Activated naive CD4-positive, alpha-beta T cell treated with anti-CD3 and anti-CD28 coated beads, Interleukin-2, amount 10 ng/mL, durations not matched to agents 7 days and 5 days (primary cell): ENCODE measurements around the gene GYG2.
"Not testable (repeated sequence)": the region's sequence is repeated elsewhere in the genome, so short reads cannot be mapped to it uniquely, and the experiment has no call there.

Source experiments
- CTCF ChIA-PET: fragments of 350-600 bp; sonication (Branson Sonifier 250); formaldehyde crosslinking; loops from one replicate; lab custom pipeline; 2021; ENCODE audit warnings: antibody characterized with exemption; lab: Charles Lee
- DNase-seq: peaks from one replicate; pipeline ENCODE4 v3.0.0-alpha.2; 2020
- H3K27ac Mint-ChIP-seq: one replicate; pipeline ENCODE4 v1.8.0; 2021; ENCODE audit warnings: mild to moderate bottlenecking, moderate library complexity, mixed read lengths
- H3K27me3 Mint-ChIP-seq: one replicate; pipeline ENCODE4 v1.8.0; 2021; ENCODE audit warnings: mild to moderate bottlenecking, mixed read lengths
- H3K36me3 Mint-ChIP-seq: one replicate; pipeline ENCODE4 v1.8.0; 2021; ENCODE audit warnings: mixed read lengths
- H3K4me1 Mint-ChIP-seq: one replicate; pipeline ENCODE4 v1.8.0; 2021; ENCODE audit warnings: mixed read lengths
- H3K4me3 Mint-ChIP-seq: one replicate; pipeline ENCODE4 v1.8.0; 2021; ENCODE audit warnings: mild to moderate bottlenecking, moderate library complexity, mixed read lengths
- H3K9me3 Mint-ChIP-seq: one replicate; pipeline ENCODE4 v1.8.0; 2021; ENCODE audit warnings: mixed read lengths

The GYG2 gene

GRCh38 chrX:2892816-2893215 is 64.1 kb downstream of the GYG2 start:
- Mint-ChIP-seq H3K4me1 (peaks cover 14% of the 10 kb centered on the region), H3K27ac (no peak overlapping the region), H3K36me3 (no peaks in the 10 kb centered on the region), H3K9me3 (no peaks in the 10 kb centered on the region), H3K4me3 (no peak overlapping the region), H3K27me3 (peaks cover 12% of the 10 kb centered on the region)
- no peak for DNase-seq
- CTCF ChIA-PET = no interaction called here

DNA sequence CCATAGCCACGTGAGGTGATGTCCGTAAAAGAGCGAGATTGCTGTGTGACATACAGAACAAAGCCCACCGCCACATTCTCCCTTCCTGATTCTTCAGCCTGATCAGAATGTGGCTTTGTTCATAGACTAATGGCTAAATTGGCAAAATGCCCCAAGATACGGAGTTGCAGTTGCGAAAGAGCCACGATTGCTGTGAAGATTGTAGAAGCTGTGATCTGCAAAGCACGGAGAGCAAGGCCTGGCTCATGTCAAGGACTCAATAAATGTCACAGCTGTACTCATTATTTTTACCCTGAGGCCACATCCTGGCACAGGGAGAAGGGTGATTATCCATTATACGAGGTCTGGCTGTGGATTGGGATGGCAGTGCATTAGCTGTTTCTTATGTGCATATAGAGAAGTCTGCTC is 66.2 kb downstream of the GYG2 start:
- H3K27ac Mint-ChIP-seq = no peak overlapping the region
- no peak for DNase-seq
- peaks cover 17% of the 10 kb centered on the region for H3K4me1 Mint-ChIP-seq
- no peaks in the 10 kb centered on the region for H3K36me3 Mint-ChIP-seq
- H3K27me3 Mint-ChIP-seq = peaks cover 4% of the 10 kb centered on the region
- no peaks in the 10 kb centered on the region for H3K9me3 Mint-ChIP-seq
- CTCF ChIA-PET = no interaction called here
- H3K4me3 Mint-ChIP-seq = no peak overlapping the region

- DNase-seq = no peak
- no peak overlapping the region for H3K4me3 Mint-ChIP-seq
- no peaks in the 10 kb centered on the region for H3K36me3 Mint-ChIP-seq
- H3K9me3 Mint-ChIP-seq = no peaks in the 10 kb centered on the region
- no peaks in the 10 kb centered on the region for H3K27me3 Mint-ChIP-seq
- CTCF ChIA-PET = no interaction called here
- peaks cover 13% of the 10 kb centered on the region for H3K4me1 Mint-ChIP-seq
- H3K27ac Mint-ChIP-seq = no peak overlapping the region
Observed at GRCh38 chrX:2897311-2897689, 68.6 kb downstream of the GYG2 start.

DNA sequence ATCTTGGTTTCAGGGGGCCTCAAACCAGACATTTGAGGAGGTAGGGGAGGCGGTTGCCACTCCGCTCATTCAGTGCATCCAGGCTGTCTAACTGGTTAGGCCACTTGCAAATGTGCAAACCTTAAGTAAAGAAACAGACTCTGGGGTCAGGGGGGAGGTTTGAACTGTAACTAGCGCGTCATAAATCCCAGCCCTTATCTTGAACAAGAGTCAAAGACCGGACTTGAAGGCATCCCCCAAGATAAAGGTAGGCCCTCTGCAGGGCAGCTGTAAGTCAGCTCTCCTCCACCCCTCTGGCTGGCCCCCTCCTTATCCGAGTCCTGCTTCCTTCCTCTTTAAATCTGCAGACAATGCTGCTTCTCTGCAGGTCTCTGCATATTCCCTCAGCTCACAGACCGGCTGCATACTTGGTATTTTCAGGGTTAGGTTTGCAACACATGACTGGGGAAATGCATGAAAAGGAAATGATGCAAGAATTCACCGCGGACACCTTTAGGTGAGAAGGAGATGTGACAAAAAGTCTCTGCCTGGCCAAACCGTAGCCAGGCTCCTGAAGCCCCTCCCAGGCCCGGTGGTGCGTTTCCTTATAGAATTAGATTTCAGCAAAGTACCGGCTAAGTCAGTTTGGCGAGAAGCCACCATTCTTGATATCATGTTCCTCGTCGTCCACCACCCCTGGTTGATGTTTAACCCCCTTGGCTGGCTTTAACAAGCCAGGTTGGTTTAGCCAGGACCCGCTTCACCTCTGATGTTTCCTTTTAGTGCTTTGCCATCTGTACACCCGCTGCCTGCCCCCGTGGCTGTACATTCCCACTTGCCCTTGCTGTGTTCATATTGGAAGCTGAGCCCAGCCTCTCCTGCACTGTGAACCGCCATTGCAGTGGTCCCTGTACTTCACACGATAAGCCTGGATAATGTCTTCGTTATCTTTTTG is 69.2 kb downstream of the GYG2 start:
- DNase-seq, H3K27me3 Mint-ChIP-seq, H3K4me3 Mint-ChIP-seq, H3K27ac Mint-ChIP-seq, H3K9me3 Mint-ChIP-seq, CTCF ChIA-PET, H3K36me3 Mint-ChIP-seq: not testable (repeated sequence)
- peaks cover 13% of the 10 kb centered on the region for H3K4me1 Mint-ChIP-seq

DNA sequence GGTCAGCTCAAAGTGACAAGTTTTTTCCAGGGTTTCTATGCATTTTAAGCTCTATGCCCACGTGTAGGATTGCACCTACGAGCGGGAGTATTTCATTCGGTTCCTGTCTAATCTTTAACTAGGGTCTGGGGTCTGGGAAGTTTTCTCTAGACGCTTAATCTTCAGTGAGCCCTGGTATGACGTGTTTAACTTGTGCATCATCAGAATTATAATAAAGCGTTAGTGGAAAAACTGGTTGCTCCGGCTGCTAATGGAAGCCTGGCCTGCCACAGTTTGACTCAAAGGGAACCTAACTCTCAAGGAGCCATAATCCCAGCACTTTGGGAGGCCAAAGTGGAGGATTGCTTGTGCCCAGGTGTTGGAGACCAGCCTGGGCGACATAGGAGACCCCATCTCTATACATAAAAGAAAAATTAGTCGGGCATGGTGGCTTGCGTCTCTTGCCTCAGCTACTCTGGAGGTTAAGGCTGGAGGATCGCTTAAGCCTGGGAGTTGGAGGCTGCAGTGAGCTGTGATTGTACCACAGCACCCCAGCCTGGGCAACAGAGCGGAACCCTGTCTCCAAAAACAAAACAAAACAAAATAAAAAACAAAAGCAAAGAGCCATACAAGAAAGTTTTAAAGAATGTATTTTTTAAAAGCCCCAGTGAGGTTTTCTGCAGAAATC is 70.2 kb downstream of the GYG2 start:
- no peaks in the 10 kb centered on the region for H3K36me3 Mint-ChIP-seq
- peaks cover 4% of the 10 kb centered on the region for H3K9me3 Mint-ChIP-seq
- peaks cover 13% of the 10 kb centered on the region for H3K4me1 Mint-ChIP-seq
- no peak for DNase-seq
- H3K27me3 Mint-ChIP-seq = no peaks in the 10 kb centered on the region
- H3K4me3 Mint-ChIP-seq = no peak overlapping the region
- CTCF ChIA-PET = no interaction called here
- no peak overlapping the region for H3K27ac Mint-ChIP-seq

DNA sequence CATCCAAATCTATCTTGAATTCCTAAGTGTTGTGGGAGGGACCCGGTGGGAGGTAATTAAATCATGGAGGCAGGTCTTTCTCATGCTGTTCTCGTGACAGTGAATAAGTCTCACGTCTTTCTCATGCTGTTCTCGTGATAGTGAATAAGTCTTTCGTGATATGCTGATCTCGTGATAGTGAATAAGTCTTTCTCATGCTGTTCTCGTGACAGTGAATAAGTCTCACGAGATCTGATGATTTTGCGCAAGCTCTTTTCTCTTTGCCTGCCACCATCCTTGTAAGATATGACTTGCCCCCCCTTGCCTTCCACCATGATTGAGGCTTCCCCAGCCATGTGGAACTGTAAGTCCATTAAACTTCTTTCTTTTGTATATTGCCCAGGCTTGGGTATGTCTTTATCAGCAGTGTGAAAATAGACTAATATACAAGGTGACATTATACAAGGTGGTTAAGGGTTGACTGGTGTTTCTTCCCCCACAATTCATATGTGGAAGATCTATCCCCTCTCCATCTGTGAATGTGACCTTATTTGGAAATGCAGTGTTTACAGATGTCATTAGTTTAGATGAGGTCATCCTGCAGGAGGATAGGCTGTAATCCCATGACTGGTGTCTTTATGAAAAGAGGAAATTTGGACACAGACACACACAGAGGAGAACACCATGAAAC is 72.8 kb downstream of the GYG2 start:
- H3K27ac Mint-ChIP-seq = no peak overlapping the region
- H3K36me3 Mint-ChIP-seq = no peaks in the 10 kb centered on the region
- CTCF ChIA-PET = no interaction called here
- peaks cover 13% of the 10 kb centered on the region for H3K4me1 Mint-ChIP-seq
- peaks cover 4% of the 10 kb centered on the region for H3K9me3 Mint-ChIP-seq
- no peak overlapping the region for H3K4me3 Mint-ChIP-seq
- H3K27me3 Mint-ChIP-seq = no peaks in the 10 kb centered on the region
- DNase-seq = no peak

DNA sequence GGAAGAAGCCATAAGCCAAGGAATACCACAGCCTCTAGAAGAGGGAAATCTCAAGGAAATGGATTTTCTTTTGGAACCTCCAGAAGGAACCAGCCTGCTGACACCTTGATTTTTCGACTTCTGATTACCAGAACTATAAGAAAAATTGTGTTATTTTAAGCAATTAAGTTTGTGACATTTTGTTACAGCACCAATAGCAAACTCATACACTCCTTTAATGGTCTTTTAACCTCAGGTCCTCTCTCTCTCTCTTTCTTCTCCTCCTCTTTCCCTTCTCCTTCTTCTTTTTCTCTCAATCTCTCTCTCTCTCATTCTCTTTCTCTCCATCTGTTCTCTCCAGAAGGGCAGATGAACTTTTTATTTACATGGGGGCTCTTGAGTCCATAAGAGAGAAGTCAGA is 74.1 kb downstream of the GYG2 start:
- Mint-ChIP-seq H3K36me3 (no peaks in the 10 kb centered on the region), H3K27me3 (no peaks in the 10 kb centered on the region), H3K9me3 (peaks cover 5% of the 10 kb centered on the region), H3K4me1 (peaks cover 10% of the 10 kb centered on the region), H3K27ac (no peak overlapping the region), H3K4me3 (no peak overlapping the region)
- DNase-seq = no peak
- CTCF ChIA-PET = no interaction called here

GRCh38 chrX:2903366-2903765 is 74.6 kb downstream of the GYG2 start:
- no peak overlapping the region for H3K4me3 Mint-ChIP-seq
- no peak for DNase-seq
- H3K27ac Mint-ChIP-seq = no peak overlapping the region
- H3K9me3 Mint-ChIP-seq = peaks cover 6% of the 10 kb centered on the region
- CTCF ChIA-PET = no interaction called here
- peaks cover 5% of the 10 kb centered on the region for H3K4me1 Mint-ChIP-seq
- H3K27me3 Mint-ChIP-seq = no peaks in the 10 kb centered on the region
- H3K36me3 Mint-ChIP-seq = no peaks in the 10 kb centered on the region

- peaks cover 6% of the 10 kb centered on the region for H3K9me3 Mint-ChIP-seq
- CTCF ChIA-PET = no interaction called here
Observed at GRCh38 chrX:2907295-2907694, 78.6 kb downstream of the GYG2 start.

DNA sequence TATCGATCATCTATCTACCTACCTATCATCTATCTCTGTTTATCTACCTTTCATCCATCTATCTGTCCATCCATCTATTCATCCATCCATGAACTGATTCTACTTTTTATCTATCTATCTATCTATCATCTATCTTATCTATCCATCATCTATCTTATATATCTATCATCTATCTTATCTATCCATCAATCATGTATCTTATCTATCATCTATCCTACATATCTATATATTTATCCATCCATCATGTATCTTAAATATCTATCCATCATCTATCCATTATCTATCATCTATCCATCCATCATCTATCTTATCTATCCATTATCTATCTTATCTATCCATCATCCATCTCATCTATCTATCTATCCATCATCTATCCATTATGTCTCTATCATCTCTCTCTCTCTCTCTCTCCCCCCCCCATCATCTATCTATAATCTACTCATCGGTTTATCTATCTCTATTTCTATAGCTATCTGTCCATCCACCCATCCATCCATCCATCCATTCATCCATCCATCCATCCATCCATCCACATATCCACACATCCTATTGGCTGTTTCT is 79.5 kb downstream of the GYG2 start:
- no peaks in the 10 kb centered on the region for H3K36me3 Mint-ChIP-seq
- no peak overlapping the region for H3K27ac Mint-ChIP-seq
- no peaks in the 10 kb centered on the region for H3K4me1 Mint-ChIP-seq
- no peak overlapping the region for H3K4me3 Mint-ChIP-seq
- H3K27me3 Mint-ChIP-seq = no peaks in the 10 kb centered on the region
- CTCF ChIA-PET = no interaction called here
- H3K9me3 Mint-ChIP-seq = peaks cover 3% of the 10 kb centered on the region
- no peak for DNase-seq

More at GRCh38 chrX:2907295-2907694, 78.6 kb downstream of the GYG2 start:
- Mint-ChIP-seq H3K4me3 (no peak overlapping the region), H3K27ac (no peak overlapping the region), H3K4me1 (no peaks in the 10 kb centered on the region), H3K27me3 (no peaks in the 10 kb centered on the region), H3K36me3 (no peaks in the 10 kb centered on the region)
- DNase-seq = no peak

DNA sequence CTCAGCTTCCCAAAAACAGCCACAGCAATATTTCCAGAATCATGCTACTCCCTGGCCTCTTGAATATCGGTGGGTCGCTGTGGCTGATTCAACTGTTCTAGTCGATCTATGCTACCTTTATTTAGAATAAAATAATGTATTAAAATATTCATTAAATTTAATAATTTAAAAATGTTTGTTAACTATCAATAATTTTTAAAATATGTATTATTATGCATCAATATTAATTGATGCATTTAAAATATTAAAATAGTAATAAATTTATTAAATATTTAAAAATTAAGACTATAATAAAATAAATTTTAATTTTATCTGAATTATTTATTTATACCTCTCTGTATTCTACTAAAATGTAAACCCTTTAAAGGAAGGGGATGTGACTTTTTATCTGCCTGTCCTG is 81.4 kb downstream of the GYG2 start:
- H3K27ac Mint-ChIP-seq = no peak overlapping the region
- H3K9me3 Mint-ChIP-seq = peaks cover 3% of the 10 kb centered on the region
- CTCF ChIA-PET = no interaction called here
- H3K4me1 Mint-ChIP-seq = no peaks in the 10 kb centered on the region
- H3K27me3 Mint-ChIP-seq = no peaks in the 10 kb centered on the region
- H3K4me3 Mint-ChIP-seq = no peak overlapping the region
- no peaks in the 10 kb centered on the region for H3K36me3 Mint-ChIP-seq
- no peak for DNase-seq

DNA sequence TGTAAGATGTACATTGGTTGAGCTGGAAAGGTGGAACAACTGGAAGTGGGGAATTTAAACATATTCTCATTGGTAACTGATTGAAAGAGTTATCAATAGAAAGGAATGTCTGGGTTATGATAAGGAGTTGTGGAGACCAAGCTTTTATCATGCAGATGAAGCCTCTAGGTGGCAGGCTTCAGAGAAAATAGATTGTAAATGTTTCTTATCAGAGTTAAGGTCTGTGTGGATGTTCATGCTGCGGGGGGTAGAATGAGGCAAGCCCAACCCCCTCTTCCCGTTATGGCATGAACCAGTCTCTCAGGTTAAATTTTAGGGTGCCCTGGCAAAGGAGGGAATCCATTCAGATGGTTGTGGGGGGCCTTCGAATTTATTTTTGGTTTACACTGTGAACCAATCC is 84.4 kb downstream of the GYG2 start:
- Mint-ChIP-seq H3K4me1 (no peaks in the 10 kb centered on the region), H3K9me3 (peaks cover 2% of the 10 kb centered on the region), H3K27ac (no peak overlapping the region), H3K27me3 (no peaks in the 10 kb centered on the region), H3K36me3 (no peaks in the 10 kb centered on the region), H3K4me3 (no peak overlapping the region)
- DNase-seq = no peak
- CTCF ChIA-PET = interaction anchor here (0.8 kb wide), 1 partner anchor 111 kb away, joined by 4 read pairs; no protein-coding TSS in a partner anchor

DNA sequence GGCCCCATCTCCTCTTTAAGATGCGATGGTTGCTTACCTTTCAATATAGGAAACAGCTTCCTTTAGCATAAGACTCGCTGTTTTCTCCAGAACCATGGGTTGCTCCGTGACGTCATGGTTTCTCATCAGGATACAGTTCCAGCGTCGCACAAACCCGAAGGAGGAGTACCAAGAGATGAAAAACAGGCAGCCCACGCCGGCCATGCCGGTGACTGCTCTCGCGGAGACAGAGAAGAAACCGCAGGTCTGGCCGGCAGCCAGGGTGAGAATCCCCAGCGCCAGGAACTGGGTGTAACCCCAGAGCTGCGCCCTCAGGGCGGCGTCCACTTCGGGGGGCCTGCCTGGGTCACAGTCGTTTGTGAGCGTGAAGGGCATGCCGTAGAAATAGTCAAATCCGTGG is 89.0 kb downstream of the GYG2 start:
- CTCF ChIA-PET = no interaction called here
- Mint-ChIP-seq H3K27ac (no peak overlapping the region), H3K27me3 (no peaks in the 10 kb centered on the region), H3K9me3 (peaks cover 2% of the 10 kb centered on the region), H3K4me1 (no peaks in the 10 kb centered on the region), H3K4me3 (no peak overlapping the region), H3K36me3 (no peaks in the 10 kb centered on the region)
- no peak for DNase-seq

DNA sequence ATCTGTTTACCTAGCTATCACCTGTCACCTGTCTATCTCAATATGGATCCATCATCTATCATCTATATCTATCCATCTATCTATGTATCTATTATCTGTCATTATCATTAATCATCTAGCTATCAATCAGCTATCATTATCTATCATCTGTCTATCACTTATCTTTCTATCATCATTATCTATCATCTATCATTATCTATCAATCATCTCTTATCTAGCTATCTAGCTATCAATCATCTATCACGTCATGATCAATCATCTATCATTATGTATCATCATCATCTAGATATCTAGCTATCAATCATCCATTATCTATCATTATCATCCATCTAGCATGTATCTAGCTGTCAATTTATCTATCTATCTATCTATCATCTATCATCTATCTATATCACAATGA is 92.5 kb downstream of the GYG2 start:
- peaks cover 2% of the 10 kb centered on the region for H3K9me3 Mint-ChIP-seq
- no peak overlapping the region for H3K4me3 Mint-ChIP-seq
- CTCF ChIA-PET = no interaction called here
- H3K4me1 Mint-ChIP-seq = no peaks in the 10 kb centered on the region
- H3K27ac Mint-ChIP-seq = no peak overlapping the region
- H3K36me3 Mint-ChIP-seq = no peaks in the 10 kb centered on the region
- DNase-seq = no peak
- no peaks in the 10 kb centered on the region for H3K27me3 Mint-ChIP-seq
